MCF 10A (cell line): Measurements from ENCODE around the gene SLIT3. TPM values are rescaled to one million over a fixed set of nuclear protein-coding genes. Genes with fewer than 3 reads are reported as not detected.

Experiments used
- BruUV-seq: library from RNA; stranded (reverse); fragments of 400-500 nt; replicated peaks from 2 replicates; lab custom pipeline; 2021; lab: Mats Ljungman, UMichigan
- CTCF ChIA-PET: fragments of 300-600 bp; sonication (Branson Sonifier 250); formaldehyde crosslinking; extraction: SDS; loops from one replicate; lab custom pipeline; 2021; ENCODE audit warnings: antibody characterized with exemption, inconsistent platforms; lab: Yijun Ruan, JAX
- POLR2A ChIA-PET: fragments of 300-600, 350-650 bp; sonication (Branson Sonifier 250); formaldehyde crosslinking; extraction: SDS; loops from one replicate; lab custom pipeline; 2020; ENCODE audit warnings: antibody characterized with exemption, inconsistent platforms; lab: Yijun Ruan, JAX
- DNase-seq: peaks from one replicate; pipeline ENCODE4 v3.0.0-alpha.2; 2018; ENCODE audit not compliant: unreplicated experiment
- H3K27ac Mint-ChIP-seq: one replicate; pipeline ENCODE4 v1.8.0; 2022; ENCODE audit warnings: mild to moderate bottlenecking, low read depth, mixed read lengths; ENCODE audit not compliant: unreplicated experiment
- H3K27me3 Mint-ChIP-seq: one replicate; pipeline ENCODE4 v1.8.0; 2022; ENCODE audit warnings: mixed read lengths; ENCODE audit not compliant: insufficient read depth, unreplicated experiment
- H3K36me3 Mint-ChIP-seq: one replicate; pipeline ENCODE4 v1.8.0; 2022; ENCODE audit warnings: mild to moderate bottlenecking, moderate library complexity, mixed read lengths; ENCODE audit not compliant: insufficient read depth, unreplicated experiment
- H3K4me1 Mint-ChIP-seq: one replicate; pipeline ENCODE4 v1.8.0; 2022; ENCODE audit warnings: mixed read lengths; ENCODE audit not compliant: insufficient read depth, unreplicated experiment
- H3K4me3 Mint-ChIP-seq: one replicate; pipeline ENCODE4 v1.8.0; 2022; ENCODE audit warnings: mild to moderate bottlenecking, moderate library complexity, mixed read lengths; ENCODE audit not compliant: unreplicated experiment
- H3K9me3 Mint-ChIP-seq: one replicate; pipeline ENCODE4 v1.8.0; 2022; ENCODE audit warnings: mixed read lengths; ENCODE audit not compliant: unreplicated experiment
- CTCF ChIP-seq: fragments of 200-600 bp; IDR thresholded peaks from one replicate; pipeline ENCODE4 v1.8.0; 2022; ENCODE audit warnings: antibody characterized with exemption, mild to moderate bottlenecking; ENCODE audit not compliant: unreplicated experiment
- intact Hi-C: fragments of 100-400 bp; cut with micrococcal nuclease; formaldehyde crosslinking; loops from 2 replicates; pipeline ENCODE4 v1.14.1; 2022
- total RNA-seq: library from RNA; stranded (reverse); gene quantifications from 2 replicates; pipeline ENCODE4 v1.2.3, GENCODE V29; 2022

SLIT3 gene
- total RNA-seq, 1 experiment from 2014 or later, result 0.89 TPM

GRCh38 chr5:168807287-168807686 lies 493.7 kb downstream of the SLIT3 start:
- H3K27me3 Mint-ChIP-seq, result no peaks in the 10 kb centered on the region
- no peaks in the 10 kb centered on the region for H3K36me3 Mint-ChIP-seq
- intact Hi-C loops, result no loop called here
- ChIA-PET CTCF (no interaction called here), POLR2A (no interaction called here)
- H3K4me1 Mint-ChIP-seq, result no peaks in the 10 kb centered on the region
- TF ChIP-seq CTCF, result no peak
- no peak for DNase-seq
- no peaks in the 10 kb centered on the region for H3K9me3 Mint-ChIP-seq
- no TSS peak for BruUV-seq
- no peak overlapping the region for H3K4me3 Mint-ChIP-seq
- no peak overlapping the region for H3K27ac Mint-ChIP-seq

GRCh38 chr5:168803541-168803940 lies 497.4 kb downstream of the SLIT3 start:
- POLR2A ChIA-PET, result no interaction called here
- H3K27ac Mint-ChIP-seq, result no peak overlapping the region
- DNase-seq, result no peak

GRCh38 chr5:168802337-168802736 lies 498.6 kb downstream of the SLIT3 start:
- intact Hi-C loops, result no loop called here
- Mint-ChIP-seq H3K4me3 (no peak overlapping the region), H3K27ac (no peak overlapping the region), H3K27me3 (no peaks in the 10 kb centered on the region), H3K36me3 (no peaks in the 10 kb centered on the region), H3K4me1 (no peaks in the 10 kb centered on the region), H3K9me3 (no peaks in the 10 kb centered on the region)
- ChIA-PET POLR2A (no interaction called here), CTCF (interaction anchor here (0.6 to 0.7 kb wide), 3 partner anchors 17 to 745 kb away, joined by 3 to 4 read pairs (median 3); no protein-coding TSS in a partner anchor)
- no TSS peak for BruUV-seq
- TF ChIP-seq CTCF, result no peak
- no peak for DNase-seq

More at GRCh38 chr5:168803541-168803940, 497.4 kb downstream of the SLIT3 start:
- BruUV-seq, result no TSS peak
- Mint-ChIP-seq H3K36me3 (no peaks in the 10 kb centered on the region), H3K27me3 (no peaks in the 10 kb centered on the region), H3K4me3 (no peak overlapping the region), H3K4me1 (no peaks in the 10 kb centered on the region), H3K9me3 (no peaks in the 10 kb centered on the region)
- intact Hi-C loops, result no loop called here
- TF ChIP-seq CTCF, result no peak
- CTCF ChIA-PET, result no interaction called here

- DNase-seq, result no peak
- CTCF ChIA-PET, result interaction anchor here (0.6 to 0.8 kb wide), 3 partner anchors 38 to 156 kb away, joined by 3 to 4 read pairs (median 3); no protein-coding TSS in a partner anchor
- Mint-ChIP-seq H3K4me3 (no peak overlapping the region), H3K27ac (no peak overlapping the region), H3K9me3 (no peaks in the 10 kb centered on the region), H3K4me1 (no peaks in the 10 kb centered on the region), H3K27me3 (no peaks in the 10 kb centered on the region), H3K36me3 (no peaks in the 10 kb centered on the region)
- no peak for TF ChIP-seq CTCF
- POLR2A ChIA-PET, result no interaction called here
- BruUV-seq, result no TSS peak
- intact Hi-C loops, result no loop called here
Measured at GRCh38 chr5:168801567-168801966, 499.4 kb downstream of the SLIT3 start.
